GM21723 (cell line): ENCODE results near the gene DBH.

ENCODE experiments used
- ATAC-seq: cut with Tn5 transposase; IDR thresholded peaks from one replicate; pipeline ENCODE4 v1.9.1; 2021; ENCODE audit warnings: mild to moderate bottlenecking, moderate library complexity; ENCODE audit not compliant: unreplicated experiment

Gene DBH

GRCh38 chr9:133604214-133604613 is 31.9 kb upstream of the DBH start:
- no peak for ATAC-seq

DNA sequence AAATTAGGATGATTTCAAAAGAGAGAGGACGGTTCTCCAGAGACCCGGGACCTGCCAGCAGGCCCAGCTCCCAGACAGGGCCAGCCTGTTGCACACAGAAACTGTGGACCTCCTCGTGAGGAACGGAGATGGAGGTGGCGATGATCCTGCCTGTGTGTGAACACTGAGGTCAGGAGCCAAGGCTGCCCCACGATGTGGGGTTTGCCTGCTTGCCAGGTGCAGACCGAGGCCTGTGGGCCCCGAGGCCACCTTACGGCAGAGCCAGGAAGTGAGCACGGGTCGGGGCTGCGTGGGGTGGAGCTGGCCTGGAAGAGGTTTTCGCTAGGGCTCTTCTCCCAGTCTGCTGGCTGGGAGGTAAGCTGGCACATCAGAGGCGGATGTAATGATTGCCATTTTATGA is 31.3 kb upstream of the DBH start:
- ATAC-seq, result no peak

DNA sequence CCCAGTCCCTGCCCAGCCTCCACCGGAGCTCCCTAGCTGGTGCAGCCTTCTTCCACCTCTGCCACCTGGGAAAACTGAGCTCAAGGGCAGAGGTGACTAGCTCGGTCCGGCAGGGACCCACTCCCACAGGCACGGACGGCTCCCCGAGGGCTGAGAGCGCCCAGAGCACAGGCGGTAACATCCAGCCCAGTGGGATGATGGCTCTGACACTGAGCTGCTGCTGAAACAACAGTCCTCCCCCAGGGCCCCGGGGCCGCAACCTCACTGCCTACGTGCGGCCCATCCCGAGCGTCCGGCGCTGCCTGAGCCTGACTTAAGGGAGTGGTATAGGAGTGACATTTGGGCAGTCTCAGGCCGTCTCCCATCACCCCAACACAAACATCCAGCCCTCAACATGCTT is 30.7 kb upstream of the DBH start:
- ATAC-seq, result no peak

DNA sequence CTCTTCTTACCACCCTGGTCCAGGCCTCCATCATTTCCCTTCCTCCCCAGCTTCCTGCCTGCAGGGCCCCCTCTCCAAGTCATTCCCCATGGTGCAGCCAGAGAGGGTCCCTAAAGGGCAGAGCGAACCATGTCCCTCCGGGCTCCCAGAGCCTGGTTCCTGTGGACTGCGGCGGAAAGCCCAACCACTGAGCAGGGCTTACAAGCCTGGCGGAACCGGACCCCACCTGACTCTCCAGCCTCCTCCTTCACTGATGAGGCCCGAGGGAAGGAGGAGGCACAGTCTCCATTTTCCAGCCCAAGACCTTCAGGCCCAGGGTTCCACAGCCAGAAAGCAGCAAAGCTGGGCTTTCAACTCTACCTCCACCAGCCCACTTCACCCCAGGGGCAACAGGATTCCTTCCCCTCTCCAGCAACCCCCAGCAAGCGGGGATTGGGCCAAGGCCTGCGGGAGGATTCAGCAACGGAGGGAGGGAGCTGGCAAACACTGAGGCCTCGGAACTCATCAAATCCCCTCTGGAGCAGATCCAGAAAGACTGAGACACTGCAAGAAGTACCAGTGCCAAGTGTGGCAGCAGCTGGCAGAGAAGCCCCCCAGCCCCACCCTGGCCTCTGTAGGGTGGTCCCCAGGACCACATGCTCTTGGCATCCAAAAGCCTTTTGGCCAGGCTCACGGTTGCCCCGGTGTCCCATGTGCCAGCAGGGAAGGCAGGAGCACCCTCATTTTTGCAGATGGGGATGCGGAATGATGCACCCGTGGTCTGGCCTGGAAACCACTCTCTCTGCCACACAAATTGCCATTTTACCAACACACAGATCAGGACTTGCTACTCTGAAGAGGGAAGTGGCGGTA is 30.1 kb upstream of the DBH start:
- no peak for ATAC-seq

DNA sequence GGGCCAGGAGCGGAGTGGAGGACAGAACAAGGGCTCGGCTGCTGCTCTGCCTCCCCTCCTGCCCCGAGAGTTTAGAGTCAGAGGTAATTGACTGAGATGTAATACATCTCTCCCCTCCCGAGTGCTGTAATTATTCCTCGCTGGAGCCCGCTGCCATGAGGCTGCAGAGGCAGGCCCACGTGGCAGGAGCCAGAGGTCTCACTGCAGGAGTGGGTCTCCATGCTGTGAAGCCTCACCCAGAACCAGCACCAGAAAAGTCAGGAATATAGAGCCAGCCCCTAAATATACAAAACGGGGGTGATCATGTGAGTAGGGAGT is 29.5 kb upstream of the DBH start:
- ATAC-seq, result no peak

DNA sequence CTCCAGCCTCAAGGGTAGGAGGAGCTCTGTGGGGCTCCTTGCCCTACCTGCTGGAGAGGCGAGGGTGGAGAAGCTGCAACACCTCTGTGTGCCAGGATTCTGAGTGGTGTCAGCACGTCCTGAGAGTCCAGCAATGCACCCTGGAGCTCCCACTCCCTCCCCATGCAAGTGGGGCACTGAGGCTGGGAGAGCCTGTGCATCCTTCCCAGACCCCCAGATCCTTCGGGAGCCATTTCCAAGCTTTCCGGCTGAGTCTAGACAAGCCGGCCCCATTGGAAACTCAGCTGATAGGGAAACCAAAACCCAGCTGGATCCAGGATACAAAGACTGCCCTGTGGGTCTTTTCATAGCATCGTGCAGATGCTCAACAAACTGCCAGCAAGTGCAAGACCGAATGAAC is 28.8 kb upstream of the DBH start:
- ATAC-seq, result no peak

DNA sequence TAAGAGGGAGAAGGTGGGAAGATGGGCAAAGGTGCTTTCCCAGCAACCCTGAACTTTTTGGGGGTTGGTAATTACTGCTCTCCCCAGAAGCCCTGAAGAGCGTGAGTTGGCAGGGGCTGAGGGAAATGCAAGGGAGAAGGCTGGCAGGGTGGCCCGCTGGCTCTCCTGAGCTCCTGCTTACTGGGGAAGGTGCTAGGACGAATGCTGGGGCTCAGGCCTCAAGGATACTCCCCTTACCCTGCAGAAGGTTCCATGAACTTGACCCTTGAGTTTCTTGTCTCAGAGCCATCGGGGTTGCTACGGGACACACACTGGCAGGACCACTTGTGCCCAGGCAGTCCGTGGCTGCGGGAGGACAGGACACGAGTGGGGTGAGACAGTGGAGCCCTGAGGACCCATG is 28.2 kb upstream of the DBH start:
- no peak for ATAC-seq

GRCh38 chr9:133608382-133608781 is 27.8 kb upstream of the DBH start:
- ATAC-seq, result no peak

DNA sequence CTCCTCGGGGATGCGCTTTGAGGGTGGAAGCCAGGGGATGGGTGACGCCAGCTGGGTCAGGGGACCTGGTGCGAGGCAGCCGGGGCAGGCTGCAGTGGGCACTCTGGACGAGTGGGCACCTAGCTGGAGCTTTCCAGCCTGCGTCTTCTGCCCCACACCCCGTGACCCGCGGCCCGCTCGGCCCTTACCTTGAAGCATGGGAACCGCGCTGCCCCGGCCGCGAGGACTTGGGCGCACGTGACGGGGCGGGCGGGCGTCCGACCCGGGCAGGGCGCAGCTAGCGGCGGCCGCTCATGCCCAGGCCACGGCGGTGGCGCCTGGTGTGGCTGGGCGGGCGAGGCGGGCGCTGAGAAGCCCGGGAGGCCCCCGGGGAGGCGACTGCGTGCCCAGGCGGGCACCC is 27.3 kb upstream of the DBH start:
- no peak for ATAC-seq

DNA sequence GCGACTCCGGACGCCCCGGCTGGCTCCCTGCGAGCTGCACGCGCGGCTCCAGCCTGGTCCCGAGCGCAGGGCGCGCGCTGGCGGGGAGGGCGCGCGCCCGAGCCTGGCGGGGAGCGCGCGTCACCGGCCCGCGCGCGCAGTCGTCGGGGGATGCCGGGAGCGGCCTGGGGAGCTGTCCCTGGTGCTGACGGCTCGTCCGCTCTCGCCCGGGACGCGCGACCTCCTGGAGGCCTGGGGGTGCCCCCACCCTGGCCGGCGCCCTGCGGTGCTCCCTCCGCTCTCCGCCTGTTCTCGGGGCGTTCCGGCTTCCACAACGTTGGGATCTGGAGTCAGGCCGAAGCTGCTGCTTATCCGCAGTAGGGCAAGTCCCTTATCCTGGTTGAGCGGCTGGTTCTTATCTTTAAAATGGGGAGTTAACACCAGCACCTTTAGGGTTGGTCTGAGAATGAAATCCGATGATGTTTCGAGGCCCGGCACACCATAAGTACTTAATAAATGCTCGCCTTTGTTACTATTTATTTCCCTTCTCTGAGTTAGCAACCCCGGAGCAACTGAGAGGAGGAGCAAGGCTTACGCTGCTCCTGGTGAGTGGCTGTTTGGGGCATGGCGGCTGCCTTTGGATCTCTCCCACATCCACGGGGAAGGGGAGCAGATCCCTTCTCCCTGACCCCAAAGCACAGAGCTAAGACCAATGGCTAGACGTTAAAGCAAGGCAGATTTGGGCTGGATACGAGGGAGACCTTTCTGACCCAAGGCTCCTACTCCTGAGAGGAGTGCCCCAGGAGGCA is 26.7 kb upstream of the DBH start, which contains the start of gene FAM163B:
TSS of gene FAM163B (minus strand) at position 79 of the 788 bp plus-strand sequence. CDS start 29,166 bp downstream, outside the sequence.
- no peak for ATAC-seq

DNA sequence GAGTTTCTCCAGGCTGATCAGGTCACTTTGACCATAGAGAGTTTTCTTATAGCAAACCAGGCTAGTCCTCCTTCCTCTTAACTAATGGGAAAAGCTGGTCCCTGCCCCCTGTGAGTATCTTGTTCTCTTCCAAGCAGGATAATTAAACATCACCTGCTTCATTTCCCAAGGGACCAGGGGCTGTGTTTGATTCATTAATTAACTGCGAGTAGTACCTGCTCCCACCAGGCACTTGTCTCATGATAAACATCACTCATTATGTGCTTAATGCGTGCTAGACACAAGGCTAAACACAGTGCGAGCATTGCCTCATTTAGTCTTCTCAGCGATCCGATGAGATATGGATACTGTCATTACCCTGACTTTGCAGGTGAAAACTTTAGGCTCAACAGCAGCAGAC is 25.3 kb upstream of the DBH start:
- ATAC-seq, result no peak

GRCh38 chr9:133612051-133612450 is 24.1 kb upstream of the DBH start:
- no peak for ATAC-seq

GRCh38 chr9:133612816-133613215 is 23.3 kb upstream of the DBH start:
- no peak for ATAC-seq

GRCh38 chr9:133613432-133613831 is 22.7 kb upstream of the DBH start:
- no peak for ATAC-seq

- ATAC-seq, result no peak
These were observed 22.1 kb upstream of the DBH start for GRCh38 chr9:133614056-133614455.

GRCh38 chr9:133614678-133615077 is 21.5 kb upstream of the DBH start:
- no peak for ATAC-seq

GRCh38 chr9:133615186-133615585 is 21.0 kb upstream of the DBH start:
- ATAC-seq, result no peak

DNA sequence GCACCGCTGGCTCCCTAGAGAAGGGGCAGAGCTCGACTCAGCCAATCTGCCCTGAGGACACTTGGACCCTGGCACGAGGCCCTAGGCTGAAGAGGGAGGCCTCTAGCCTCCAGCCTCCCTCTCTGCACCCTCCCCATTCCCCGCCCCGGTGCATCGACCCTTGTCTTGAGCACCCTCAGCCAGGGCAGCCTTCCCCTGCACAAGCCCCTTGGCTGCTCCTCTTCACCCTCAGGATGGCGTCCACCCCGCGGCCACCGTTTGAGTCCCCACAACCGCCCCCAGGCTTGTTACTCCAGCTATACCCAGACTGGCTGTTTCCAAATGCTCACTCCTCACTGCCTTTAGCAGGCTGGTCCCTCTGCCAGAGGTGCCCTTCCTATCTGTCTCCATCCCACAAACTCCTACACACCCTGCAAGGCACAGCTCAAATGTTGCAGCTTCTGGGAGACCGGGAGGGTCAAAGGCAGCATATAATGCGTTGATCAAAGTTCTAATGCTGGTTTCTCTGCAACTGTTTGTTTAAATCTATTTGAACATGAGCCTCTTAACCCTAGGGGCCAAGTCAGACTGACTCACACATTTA is 20.5 kb upstream of the DBH start:
- no peak for ATAC-seq

GRCh38 chr9:133616643-133617405 is 19.3 kb upstream of the DBH start:
- no peak for ATAC-seq

GRCh38 chr9:133618726-133619125 is 17.4 kb upstream of the DBH start:
- no peak for ATAC-seq

DNA sequence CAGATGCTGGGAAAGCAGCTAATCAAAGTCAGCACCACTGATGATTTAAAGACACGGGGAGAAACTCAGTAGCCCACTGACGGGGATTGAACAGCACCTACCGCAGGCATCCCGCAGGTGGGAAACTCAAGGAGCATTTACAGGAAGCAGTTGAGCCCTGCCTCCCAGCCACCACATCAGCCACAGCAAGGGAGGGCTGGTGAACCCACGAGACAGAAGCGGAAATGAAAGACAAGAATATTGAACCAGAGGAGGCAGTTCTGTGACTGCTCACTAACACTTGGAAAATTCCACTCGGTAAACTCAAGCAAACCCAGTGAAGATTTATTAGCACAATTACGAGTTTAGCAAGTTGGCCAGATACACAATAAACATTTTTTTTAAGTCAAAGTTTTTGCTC is 16.4 kb upstream of the DBH start:
- no peak for ATAC-seq
